GM21786 (cell line): ENCODE data around the gene KPNB1.

Source experiments
- ATAC-seq: cut with Tn5 transposase; IDR thresholded peaks from one replicate; pipeline ENCODE4 v1.9.1; 2021; ENCODE audit not compliant: unreplicated experiment

Gene KPNB1

GRCh38 chr17:47711366-47712099 is 61.8 kb downstream of the KPNB1 start:
- no peak for ATAC-seq

- ATAC-seq, result no peak
Observed at GRCh38 chr17:47712330-47713023, 62.8 kb downstream of the KPNB1 start.

DNA sequence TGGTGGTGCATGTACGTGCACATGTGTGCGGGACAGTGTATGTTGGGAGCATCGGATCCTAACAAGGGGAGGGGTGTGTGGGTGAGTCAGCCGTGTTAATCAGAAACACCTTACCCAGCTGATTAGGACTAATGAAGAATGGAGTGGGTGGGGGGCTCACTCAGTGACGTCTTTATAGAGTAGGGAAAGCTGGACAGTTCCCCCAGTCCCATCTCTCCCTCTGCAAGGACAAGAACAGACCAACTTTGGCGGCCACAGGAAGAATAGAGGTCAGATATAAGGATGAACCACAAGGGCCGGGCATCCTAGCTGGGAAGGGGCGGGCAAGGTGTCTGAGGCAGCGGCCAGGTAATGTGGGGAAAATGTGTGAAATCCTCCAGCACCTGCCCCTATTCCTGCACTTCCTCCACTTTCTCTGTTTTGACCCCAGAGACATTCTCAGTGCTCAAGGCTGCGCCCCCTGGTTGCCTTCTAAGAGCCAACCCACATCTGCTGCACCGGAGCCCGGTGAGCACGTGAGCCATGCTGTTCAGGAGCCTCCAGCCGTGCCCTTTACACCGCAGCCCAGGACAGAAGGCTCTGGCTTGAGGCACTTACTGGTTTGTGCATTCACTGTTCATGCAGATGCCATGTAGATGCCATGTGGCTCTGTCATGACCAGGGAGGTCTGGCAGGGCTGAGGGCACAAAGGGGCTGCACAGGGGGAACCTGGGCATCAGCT is 64.4 kb downstream of the KPNB1 start:
- ATAC-seq, result no peak

DNA sequence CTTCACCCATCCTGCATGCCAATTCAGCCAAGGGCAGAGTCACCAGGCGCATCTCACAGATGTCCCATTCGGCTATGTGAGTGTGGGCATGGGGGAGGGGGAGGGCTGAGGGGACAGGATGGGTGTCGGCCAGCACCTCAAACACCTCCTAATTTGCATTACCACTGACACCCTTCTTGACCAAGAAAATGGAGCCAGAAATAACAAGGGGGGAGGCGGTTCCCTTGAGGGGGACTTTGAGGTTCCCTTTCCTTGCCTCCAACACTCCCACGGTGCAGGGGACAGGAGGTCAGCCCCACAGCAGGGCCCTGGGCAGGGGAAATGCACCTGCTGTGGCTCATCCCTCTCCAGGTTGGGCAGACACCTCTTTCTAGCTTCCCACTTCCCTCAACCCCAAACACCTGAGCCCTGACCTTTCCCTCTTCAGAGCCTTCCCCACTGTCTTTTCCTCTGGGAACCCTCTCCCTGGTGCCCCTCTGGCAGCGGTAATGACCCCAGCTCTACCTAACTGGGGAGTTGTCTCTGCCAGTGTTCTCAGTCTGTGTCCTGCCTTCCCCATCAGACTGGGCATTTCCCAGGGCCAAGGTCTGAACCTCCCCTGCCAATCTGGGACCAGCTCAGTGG is 65.2 kb downstream of the KPNB1 start:
- no peak for ATAC-seq

GRCh38 chr17:47715669-47716325 is 66.1 kb downstream of the KPNB1 start:
- no peak for ATAC-seq

- no peak for ATAC-seq
Observed at GRCh38 chr17:47716375-47716774, 66.7 kb downstream of the KPNB1 start.

- ATAC-seq, result no peak
Observed at GRCh38 chr17:47717261-47717697, 67.6 kb downstream of the KPNB1 start.

DNA sequence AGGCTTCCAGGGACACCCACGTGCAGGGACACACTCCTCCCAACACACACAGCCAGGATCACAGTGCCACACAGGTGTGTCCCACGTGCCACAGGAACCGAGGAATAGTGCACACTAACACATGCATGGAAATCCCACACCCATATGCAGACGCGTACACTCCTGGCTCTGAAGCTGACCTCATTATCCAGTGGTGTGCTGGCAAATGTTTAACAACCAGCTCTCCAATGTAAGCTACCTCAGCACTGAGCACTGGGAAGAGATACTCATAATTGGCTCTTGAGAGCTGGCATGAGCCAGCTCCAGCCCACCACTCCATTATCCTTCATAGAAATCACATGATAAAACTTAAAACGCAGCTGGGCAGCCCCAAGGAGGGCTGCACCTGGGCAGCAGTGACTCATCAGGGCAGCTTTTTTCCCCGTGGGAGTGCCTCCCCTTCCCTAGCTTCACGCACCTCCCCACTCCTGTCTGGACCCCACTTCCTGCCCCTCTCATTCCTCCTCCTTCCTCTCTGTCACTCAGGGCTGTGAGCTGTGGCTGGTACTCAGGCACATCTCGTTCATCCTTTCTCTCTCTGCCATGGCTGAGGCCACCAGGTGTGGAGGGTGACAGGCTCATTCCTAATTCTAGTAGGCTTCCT is 68.4 kb downstream of the KPNB1 start:
- no peak for ATAC-seq

GRCh38 chr17:47718634-47719405 is 69.1 kb downstream of the KPNB1 start:
- no peak for ATAC-seq

GRCh38 chr17:47719411-47720152 is 69.9 kb downstream of the KPNB1 start:
- ATAC-seq, result no peak

DNA sequence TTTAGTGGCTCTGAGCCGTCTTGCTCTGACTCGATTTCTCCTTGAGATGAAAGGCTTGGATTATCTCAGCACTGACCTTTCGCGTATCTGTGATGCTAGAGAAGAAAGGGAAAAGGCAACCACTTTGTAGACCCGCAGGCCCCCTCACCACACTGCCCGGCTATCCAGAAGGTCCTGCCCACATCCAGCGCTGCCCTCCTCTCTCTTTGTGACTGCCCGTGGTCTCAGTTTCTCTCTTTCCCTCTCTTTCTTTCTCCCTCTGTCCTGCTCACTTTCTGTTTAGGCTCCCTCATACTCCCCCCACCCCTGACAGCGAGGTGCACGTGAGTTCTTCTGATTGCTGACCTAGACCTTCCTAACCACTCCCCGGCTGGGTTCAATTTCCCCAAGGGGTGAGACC is 70.5 kb downstream of the KPNB1 start:
- ATAC-seq, result no peak

DNA sequence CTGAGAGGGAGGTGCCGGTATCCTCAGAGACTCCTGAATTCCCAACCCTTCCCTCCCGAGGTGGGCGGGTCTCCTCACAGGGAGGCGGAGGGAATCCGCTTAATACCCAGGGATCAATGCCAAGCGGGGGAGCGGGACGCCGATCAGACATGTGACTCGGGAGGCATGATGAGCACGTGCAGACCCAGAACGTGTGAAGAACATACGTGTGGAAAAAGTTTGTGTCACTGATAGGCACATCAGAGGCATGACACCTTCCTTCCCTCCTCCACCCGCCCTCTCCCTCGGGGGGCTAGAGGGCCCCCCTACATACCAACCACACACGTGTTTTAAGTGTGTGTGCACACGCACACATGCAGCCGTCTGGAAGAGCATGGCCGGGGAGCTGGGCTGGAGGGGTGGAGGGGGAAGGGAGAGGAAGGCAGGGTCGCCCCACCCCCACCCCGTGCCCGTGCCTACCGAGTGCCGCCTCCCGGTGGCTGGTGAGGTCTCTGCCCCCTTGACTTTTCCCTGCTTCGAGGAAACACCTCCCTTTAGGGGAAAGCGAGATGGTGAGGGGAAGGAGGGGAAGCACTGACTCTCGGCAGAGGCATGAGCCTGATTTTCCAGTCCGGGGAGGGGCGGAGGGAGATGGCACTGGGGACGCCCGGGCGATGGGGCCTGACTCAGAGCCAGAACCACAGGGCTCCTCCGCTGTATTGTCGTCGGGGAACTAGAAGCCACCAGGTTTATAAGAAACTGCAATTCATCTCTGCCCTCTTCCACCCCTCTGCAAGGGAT is 71.2 kb downstream of the KPNB1 start:
- peak; percentile 36 for ATAC-seq

DNA sequence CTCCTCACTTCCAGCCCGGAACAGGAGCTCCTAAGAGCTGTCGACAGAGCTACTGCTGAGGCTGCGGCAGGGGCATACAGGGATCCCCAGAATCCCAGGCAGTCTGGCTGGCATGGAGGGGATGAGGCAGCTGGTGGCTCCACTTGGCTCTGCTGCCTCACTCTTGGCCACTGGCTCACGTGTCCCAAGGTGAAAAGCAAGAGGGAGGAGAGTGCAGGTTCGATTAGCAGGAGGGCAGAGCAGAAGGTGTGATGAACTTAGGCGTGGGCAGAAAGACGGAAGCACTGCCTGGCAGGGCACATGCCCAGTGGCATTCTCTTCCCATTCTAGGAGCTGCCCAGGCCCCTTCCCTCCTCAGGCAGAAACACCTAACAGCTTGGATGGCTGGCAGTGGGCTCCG is 72.0 kb downstream of the KPNB1 start:
- no peak for ATAC-seq

DNA sequence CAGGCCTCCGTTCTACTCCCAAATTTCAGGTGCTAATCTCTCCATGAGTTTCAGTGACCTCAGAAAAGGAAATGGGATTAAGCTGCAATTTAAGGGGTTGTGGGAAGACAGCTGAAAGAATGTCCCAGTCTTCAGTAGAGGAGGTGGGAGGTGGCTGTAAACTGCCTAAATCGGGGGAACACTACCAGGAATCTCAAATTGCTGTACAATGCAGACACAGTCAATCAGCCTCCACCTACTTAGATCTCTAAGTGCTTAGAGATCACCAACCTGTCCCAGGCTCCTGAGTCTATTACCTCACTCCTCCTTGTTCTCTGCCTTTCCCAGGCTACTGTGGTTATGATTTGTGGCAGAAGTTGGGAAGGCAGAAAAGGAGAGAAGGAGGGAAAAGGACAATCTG is 75.0 kb downstream of the KPNB1 start:
- no peak for ATAC-seq

GRCh38 chr17:47725446-47726111 is 75.9 kb downstream of the KPNB1 start:
- ATAC-seq, result no peak

DNA sequence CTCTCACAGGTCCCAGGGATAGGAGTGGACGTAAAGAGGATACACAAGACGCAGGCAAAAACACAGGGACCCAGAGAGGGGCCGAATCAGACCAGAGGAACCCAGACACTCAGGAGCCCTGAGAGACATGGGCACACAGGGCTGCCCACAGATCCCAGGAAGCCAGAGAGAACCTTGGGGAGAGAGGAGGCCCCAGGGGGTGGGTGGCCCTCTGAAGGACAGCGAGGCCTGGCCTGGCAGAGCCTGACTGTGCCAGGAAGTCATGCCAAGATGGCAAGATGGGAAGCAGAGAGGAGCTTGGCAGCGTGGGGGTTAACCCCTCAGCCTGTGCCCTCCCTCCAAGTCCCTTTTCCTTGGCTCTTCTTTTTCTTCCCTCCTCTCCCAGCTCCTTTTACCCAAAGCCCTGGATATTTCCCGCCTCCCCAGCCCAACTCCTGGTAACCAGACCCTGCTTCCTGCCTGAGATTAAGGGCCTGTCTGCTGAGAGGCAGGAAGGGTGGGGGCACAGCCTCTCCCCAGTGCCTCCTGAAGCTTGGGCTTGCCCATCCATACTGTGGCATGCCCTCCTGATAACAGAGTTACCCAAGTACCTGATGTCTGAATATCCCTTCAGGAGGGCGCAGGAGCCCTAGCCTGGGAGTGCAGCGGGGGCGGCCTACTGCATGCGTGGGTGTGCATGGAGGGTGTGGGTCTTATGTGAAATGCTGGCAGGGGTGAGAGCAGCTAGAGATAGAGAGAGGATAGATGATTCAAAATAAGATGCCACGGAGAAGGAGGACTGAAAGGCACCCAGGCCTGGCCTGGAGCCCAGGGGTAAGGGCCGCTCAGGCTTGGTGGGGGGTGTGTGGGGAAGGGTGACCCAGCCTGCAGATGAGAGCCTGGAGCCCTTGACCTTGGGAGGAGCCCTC is 77.3 kb downstream of the KPNB1 start:
- ATAC-seq, result no peak

GRCh38 chr17:47727704-47728036 is 78.0 kb downstream of the KPNB1 start:
- no peak for ATAC-seq
